GM21423 (cell line): Measurements from ENCODE around the gene FGB.
A peak's percentile ranks its signal among the peaks of the same experiment; 100 is the strongest.

ENCODE experiments used
- ATAC-seq: cut with Tn5 transposase; IDR thresholded peaks from one replicate; pipeline ENCODE4 v1.9.1; 2021; ENCODE audit warnings: mild to moderate bottlenecking, moderate library complexity; ENCODE audit not compliant: unreplicated experiment

Gene FGB

DNA sequence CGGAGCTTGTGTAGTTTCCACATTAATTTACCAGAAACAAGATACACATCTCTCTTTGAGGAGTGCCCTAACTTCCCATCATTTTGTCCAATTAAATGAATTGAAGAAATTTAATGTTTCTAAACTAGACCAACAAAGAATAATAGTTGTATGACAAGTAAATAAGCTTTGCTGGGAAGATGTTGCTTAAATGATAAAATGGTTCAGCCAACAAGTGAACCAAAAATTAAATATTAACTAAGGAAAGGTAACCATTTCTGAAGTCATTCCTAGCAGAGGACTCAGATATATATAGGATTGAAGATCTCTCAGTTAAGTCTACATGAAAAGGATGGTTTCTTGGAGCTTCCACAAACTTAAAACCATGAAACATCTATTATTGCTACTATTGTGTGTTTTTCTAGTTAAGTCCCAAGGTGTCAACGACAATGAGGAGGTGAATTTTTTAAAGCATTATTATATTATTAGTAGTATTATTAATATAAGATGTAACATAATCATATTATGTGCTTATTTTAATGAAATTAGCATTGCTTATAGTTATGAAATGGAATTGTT is at the start of gene FGB:
FGB (plus strand) TSS at position 315 of the 558 bp plus-strand sequence; CDS start at position 323, 8 bp downstream.
- no peak for ATAC-seq

DNA sequence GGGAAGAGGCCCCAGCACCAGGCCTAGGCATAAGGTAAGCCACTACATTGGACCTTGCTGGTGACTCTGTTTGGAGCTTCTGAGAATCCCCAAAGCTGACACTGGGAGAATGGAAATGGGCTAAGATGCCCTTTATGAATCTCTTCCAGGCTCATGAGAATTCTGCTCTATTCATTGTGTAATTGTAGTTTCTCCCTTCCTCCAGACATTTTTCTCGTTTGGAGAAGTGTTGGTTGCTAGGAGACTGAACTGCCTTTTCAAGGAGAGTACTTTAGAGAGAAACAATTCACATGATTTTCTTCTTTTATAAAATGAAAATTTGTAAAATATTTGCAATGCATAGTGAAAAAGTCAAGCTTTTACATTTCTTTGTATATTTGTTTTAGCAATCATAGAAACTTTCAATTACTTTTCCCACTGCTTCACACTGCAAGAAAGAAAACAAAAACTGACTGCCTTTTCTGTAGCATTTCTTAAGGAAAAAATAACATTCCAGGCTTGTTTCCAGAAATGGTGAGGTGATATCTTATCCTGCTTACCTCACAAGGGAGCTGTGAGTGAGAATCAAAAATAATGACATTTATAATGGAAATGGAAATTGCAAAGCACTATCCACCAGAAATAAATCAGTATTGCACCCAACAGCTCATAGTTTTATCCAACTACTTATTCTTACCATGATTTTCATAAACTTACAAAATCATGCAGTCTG is 46.3 kb upstream of the FGB start:
- no peak for ATAC-seq

DNA sequence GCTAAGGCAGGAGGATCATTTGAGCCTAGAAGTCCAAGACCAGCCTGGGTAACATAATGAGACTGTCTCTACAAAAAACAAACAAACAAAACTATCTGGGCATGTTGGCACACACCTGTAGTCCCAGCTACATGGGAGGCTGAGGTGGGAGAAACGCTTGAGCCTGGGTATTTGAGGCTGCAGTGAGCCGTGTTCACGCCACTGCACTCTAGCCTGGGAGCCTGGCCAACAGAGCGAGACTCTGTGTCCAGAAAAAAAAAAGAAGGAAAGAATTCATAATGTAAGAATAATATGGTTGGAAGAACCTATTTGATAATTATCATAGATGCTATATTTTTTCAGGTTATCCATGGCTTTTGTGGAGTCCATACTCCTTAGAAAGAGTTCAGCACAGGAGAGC is 45.2 kb upstream of the FGB start:
- ATAC-seq = no peak

DNA sequence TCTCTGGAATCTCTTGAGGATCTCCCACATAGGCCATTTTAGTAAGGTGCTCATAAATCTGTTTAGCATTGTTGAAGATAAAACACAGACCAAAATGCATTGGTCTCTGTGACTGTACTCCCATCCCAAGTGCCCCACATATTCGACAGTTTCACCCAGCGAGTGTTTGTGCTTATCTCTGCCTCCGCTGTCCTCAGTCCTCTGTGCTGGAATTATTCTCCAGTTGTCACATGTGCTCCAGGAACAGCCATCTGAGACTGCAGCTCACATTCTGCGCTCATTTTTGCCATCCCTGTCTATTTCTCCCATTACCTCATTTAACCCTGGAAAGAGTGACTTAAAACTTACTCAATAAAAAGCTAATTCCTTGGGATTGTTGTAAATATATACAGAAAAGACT is 43.6 kb upstream of the FGB start:
- ATAC-seq = no peak

DNA sequence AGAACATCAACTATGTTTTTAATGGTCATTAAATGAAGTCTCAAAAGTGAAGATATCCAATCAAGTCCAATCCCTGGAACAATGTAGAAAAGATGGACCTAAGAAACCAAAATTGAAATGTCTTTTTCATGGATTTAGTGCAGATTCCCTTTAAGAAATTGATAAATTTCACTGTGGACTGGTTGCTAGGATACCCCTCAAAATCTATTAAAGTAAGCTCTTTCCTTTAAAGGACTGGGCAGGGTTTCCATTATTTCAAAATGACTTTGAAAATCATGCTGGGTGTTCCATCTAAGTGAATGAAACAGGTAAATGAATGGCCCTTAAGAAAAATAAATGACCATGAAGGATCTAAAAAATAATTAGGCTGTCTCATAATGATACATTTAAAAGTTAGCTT is 41.2 kb upstream of the FGB start:
- ATAC-seq = no peak

DNA sequence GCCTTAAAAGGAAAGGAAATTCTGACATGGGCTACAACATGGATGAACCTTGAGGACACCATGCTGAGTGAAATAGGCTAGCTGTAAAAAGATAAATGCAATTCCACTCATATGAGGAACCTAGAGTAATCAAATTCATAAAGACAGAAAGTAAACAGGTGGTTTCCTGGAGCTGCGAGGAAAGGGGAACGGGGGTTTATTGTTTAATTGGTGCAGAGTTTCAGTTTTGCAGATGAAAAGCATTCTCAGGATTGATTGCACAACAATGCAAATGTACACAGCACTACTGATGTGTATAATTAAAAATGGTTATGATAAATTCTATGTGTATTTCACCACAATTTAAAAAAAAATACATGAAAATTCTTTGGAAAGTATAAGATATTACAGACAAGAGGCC is 36.7 kb upstream of the FGB start:
- no peak for ATAC-seq

DNA sequence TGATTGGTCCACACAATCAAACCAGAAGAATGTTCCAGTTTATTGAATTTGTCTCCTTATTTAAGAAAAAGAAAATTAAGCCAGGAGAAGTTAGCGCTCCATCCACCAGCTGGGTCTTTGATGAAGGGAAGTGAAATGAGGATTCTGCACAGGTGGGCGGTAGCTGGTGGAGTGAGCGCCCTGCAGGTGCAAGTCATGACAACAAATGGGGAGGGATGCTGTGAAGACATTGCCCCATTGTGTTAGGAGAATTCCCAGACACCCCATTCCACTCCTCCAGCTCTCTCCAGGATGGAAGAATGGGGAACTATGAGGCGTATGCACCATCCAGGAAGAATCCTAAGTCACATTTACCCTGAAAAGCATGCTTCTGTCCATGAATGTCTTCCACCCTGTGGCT is 35.5 kb upstream of the FGB start:
- no peak for ATAC-seq

DNA sequence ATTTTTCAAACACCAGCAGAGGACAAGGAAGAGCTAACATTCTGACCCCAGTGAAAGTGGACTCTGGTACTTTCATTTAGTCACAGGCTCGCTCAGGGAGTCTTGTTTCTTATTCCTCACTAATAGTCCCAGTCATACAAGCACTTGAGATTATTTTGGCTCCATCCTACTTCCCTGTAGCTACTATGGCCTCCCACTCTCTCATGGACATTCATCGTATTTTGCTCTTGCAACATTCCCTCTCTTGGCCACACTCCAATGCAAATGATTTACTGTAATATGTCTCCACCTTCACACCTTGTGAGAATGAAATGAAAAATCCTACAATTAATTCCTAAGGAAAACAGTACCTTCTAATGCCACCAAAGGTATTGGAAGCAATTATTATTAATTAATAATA is 33.9 kb upstream of the FGB start:
- no peak for ATAC-seq

DNA sequence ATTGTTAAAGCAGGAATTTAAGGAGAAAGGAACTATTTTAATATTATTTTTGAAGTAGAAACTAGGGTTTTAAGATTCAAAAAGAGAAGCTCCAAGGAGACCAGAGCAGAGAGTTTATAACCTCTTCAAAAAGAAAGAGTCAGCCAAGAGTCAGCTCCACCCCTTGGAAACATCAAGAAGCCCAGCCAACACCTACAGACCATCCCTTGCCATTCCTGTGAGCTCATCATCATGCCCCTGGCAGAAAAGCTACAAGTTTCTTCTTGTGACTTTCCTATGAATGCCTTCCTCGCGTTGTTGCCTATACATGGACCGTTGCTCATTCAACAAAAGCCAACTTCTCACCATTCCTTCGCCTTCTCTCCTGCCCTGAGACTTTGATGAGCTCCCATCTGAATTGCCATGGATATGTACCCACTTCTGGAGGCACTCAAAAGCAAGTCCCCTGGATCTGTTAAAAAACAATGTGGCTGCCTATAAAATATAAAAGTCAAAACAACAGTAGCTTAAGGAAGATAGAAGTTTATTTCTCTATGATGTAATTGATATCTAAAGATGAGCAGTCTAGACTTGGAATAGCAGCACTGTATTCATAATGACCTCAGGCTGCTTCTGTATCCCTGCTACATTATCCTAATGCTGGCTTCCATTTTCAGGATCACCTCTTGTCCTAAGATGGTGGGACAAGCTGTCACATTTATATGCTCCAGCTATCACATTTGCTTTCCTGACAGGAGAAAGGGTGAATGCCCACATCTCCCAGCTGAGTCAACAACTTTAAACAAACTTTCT is 32.9 kb upstream of the FGB start:
- no peak for ATAC-seq

DNA sequence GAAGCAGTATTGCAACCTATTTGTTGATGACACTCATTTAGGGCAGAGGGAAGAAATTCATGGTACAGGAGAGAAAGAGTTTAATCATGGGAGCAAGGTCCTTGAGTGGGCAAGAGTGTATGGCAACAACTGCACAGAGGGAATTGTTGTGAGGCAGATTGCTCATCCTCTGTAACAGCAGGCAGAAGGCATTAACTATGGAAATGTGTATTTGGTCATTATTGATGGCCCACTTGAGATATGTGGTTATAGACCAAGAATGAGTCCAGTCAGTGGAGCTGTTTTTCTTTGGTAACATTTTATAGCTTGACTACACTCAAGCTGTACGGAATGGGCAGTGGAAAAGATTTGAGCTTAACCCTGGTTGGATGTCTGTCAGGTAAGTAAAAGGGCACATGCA is 28.5 kb upstream of the FGB start:
- no peak for ATAC-seq

DNA sequence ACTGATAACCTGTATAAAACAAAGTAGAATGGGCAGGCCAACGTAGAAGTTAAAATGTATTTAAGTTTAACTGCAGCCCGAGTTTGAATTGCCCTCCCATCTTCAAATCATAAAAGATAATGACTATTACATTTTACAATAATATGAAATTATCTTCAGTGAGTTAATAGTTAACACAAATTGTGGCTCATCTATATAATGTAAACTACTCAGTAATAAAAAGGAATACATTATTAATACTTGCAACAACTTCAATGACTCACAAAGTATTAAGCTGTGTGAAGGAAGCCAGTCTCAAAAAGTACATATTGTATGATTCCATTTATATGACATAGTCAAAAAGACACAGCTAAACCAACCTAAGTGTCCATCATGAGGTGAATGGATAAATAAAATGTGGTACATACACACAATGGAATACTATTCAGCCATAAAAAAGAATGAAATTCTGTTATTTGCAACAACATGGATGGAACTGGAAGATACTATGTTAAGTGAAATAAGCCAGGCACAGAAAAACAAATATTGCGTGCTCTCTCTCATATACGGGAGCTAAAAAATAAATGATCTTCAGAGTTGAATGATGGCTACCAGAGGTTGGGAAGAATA is 20.4 kb upstream of the FGB start:
- ATAC-seq = no peak

DNA sequence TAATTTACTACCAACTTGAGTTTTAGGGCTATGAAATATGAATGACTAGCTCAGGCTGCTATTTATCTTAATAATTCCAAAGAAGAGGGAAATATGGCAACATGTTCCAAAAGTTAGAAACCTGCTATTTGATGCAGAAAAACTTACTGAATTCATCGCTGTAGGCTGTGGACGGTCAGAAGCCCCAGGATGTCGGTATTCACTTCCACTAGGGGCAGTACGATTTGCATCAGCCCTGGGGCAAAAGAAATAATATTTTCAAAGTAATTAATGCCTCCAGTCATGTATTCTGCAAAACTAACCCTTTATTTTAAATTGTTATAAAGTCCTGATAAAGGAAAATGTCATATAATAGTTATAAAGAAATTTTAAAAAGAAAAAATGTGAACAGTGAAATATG is 17.1 kb upstream of the FGB start:
- ATAC-seq = no peak

DNA sequence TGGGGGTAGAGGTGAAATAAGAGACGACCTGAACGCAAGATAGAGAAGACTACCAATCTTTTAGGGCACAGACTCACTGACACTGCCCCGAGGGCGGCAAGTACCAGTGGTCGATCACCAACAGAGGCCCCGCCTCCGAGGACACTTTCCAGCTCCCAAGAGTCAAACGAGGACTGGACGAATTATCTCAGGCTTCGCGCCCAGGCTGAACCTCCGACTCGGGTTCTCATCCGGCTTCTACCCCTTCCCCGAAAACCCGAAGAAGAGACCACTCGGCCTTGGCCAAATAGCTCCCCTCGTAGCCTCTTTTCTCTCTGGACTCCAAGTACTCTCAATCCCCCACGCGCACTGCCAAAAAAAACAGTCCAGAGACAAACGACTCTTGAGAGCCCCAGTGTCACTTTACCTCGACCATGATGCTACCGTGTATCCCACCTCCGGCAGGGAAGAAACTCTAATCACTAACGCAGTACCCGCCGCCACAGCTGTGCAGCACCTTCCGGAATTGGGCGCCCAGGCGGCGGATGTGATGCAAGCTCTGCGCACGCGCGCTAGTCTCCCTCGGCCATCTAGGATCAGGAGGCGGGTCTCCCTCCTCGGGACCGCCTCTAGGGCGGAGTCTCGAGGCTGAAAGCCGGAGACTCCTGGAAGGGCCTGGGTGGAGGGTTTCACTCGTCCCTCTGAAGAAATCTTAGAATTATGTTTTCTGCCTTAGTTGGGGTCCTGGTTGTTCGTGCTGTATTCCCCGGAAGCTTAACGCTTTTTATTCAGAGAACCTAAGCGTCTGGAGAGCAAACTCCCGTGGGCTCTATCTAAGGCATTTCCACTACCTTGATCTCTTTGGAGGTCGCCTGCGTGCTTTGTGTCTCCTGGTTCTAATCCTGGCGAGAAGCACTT is 12.7 kb upstream of the FGB start, which contains the start of gene PLRG1:
PLRG1 (minus strand) TSS at position 507 of the 897 bp plus-strand sequence; CDS start at position 415, 92 bp downstream.
- ATAC-seq = peak; percentile 98

DNA sequence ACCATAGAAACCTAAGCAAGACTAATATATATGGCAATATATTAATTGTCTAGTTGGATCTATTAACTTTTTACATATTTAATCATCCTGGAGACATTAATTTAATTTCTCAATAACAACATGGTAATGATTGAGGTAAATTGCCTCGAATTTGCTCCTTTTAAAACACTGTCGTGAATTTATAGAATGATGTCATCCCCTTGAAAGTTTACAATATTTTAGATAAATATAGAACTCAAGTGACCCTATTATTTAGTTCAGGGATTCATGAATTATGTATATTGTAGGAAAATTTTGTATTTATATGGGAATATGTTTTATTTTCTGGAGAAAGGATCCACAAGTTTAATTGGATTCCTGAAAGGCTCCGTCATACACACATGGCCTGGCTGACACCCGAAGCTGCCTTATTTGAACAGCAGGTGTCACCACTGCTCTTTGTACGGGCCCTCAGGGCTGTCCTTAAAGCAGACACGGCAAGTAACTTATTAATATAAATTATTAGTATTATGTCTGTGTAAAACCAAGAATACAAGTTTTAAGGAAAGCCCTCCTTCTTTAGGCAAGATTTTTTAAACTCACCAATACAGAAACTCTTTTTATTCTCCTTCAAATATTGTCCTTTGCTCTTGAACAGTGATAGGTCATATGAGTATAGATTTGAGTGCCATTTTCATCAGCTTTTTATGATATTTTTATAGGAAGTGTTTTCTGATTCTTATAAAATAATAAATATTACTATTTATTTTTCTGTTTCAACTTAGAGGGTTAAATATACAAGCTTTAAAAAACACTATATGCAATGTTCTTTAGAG is 10.7 kb upstream of the FGB start:
- peak; percentile 51 for ATAC-seq

DNA sequence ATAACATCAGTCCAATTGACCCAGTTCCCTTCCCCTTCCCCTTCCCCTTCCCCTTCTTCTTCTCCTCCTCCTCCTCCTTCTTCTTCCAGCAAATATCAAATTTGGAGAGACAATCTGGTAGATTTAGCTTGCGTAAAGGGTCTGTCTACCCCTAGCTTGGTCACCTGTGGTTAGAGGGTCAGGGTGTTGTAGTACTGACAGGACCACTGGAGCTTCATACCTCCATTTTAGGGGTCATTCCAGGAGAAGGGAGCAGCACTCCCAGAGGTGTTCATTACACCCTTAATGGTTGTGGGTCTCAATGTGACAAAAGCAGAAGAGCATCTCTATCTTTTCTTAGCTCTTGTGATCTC is 3.7 kb upstream of the FGB start:
- peak; percentile 8 for ATAC-seq

DNA sequence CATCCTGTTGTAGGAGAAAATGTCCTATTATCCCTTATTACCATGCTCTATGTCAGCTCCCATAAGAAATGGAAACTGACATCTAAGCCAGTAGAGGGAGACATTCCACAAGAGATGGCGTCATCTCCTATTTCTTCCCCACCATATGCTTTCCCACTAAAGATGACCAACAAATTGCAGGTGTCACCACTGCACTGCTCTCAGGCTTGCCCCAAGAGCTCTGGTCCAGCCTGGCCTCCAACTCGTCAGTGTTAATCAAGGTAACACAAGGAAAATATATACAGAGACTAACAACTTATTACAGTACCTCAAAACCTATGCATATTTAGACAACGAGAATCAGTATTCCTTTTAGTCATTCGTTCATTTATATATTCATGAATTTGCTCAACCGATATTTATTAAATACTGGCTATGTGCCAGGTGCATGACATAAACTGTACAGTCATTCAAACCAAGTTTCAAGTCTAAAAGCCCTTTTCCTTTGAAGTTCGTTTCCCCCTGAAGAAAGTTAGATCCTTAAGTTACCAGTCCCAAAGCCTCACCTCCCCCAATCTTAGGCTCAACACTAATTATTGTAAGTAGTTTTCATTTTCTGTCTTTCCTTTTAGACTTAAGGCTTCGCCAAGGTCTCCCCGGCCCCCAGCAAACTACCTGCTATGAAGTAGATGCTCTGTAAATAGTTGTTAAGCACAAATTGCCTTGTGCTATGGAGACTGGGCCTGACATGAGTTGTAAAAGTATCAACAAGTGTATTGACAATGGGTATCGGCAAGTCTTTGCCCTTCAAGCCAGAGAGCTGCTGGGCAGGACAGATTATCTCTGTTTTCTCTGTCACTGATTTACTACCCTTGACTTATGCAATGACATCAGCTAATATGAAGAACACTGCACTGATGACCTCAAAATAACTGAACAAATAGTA is 3.1 kb upstream of the FGB start:
- ATAC-seq = peak; percentile 85

DNA sequence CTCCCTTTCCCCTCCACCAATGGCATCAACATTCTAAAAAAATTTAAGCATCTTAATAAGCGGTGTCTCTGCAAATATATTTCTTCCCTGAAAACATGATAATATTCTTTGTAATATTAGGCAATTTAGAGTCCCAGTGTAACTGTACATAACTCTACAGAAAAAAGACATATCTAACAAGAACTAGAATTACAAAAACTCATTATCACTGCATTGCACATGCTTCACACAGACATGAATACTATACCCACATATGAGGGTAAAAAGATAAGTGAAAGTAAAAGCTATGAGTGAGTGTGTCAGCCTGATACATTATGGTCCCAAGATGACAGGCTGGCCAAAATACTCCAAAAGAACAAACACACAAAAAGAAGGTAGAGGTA is 2.4 kb upstream of the FGB start:
- no peak for ATAC-seq

DNA sequence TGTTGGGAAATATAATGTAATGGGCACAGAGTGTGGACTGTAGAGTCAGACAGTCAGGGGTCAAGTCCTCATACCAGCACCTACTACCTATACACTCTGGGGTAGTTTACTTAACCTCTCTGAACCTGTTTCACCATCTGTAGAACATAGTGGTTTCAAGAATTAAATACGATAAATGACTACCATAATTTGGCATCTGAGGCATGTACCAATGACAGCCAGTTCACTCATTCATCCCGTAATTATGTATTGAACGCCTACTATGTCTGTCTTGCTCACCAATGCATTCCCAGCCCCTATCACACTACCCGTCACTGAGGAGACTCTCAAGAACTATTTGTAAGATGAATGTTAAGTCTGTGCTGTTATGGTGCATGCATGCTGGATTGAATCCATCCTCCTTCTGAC is 2.0 kb upstream of the FGB start:
- no peak for ATAC-seq

DNA sequence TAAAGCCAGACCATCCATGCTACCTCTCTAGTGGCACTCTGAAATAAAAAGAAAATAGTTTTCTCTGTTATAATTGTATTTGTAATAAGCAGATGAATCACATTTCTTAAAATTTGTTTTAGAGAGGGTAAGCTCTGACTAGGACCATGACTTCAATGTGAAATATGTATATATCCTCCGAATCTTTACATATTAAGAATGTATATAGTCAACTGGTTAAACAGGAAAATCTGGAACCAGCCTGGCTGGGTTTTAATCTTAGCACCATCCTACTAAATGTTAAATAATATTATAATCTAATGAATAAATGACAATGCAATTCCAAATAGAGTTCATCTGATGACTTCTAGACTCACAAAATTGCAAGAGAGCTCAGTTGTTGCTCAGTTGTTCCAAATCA is 1.5 kb downstream of the FGB start:
- no peak for ATAC-seq
